Skeletal muscle tissue (tissue), 4 donors: Measurements from ENCODE around the gene SLC39A10. TPM values are rescaled to one million over a fixed set of nuclear protein-coding genes. Genes with fewer than 3 reads are reported as not detected.
A peak's percentile ranks its signal among the peaks of the same experiment; 100 is the strongest.

Source experiments
- H3K27ac ChIP-seq: one replicate; pipeline ENCODE4 v1.7.0; 2013; ENCODE audit warnings: mild to moderate bottlenecking, low read depth, low read length, inconsistent platforms
- H3K27me3 ChIP-seq, 3 donors: one replicate each; pipeline ENCODE4 v1.7.0; 2013; ENCODE audit warnings: low read length in 3 of 3; ENCODE audit not compliant: control insufficient read depth in 3 of 3, insufficient read depth in 3 of 3
- H3K36me3 ChIP-seq, 3 donors: one replicate each; pipeline ENCODE4 v1.7.0; 2013; ENCODE audit warnings: low read length in 3 of 3; ENCODE audit not compliant: control insufficient read depth in 3 of 3, insufficient read depth in 3 of 3
- H3K4me1 ChIP-seq, 3 donors: one replicate each; pipeline ENCODE4 v1.7.0; 2013; ENCODE audit warnings: low read length in 3 of 3, mild to moderate bottlenecking in 3 of 3; ENCODE audit not compliant: control insufficient read depth in 3 of 3, insufficient read depth in 3 of 3
- H3K4me3 ChIP-seq, 3 donors: one replicate each; pipeline ENCODE4 v1.7.0; 2013; ENCODE audit warnings: low read length in 3 of 3
- H3K9ac ChIP-seq, 3 donors: one replicate each; pipeline ENCODE4 v1.7.0; 2013; ENCODE audit warnings: low read length in 3 of 3, mild to moderate bottlenecking in 3 of 3, moderate library complexity in 2 of 3, low read depth in 1 of 3
- H3K9me3 ChIP-seq, 3 donors: one replicate each; pipeline ENCODE4 v1.7.0; 2013; ENCODE audit warnings: low read length in 3 of 3; ENCODE audit not compliant: control insufficient read depth in 3 of 3
- total RNA-seq: library from RNA; depleted of rRNA; stranded (reverse); fragments of >200 nt; gene quantifications from one replicate; pipeline ENCODE4 v1.2.3, GENCODE V29; 2014
- donor health status: Osteomylitis.

The SLC39A10 gene, protein sequence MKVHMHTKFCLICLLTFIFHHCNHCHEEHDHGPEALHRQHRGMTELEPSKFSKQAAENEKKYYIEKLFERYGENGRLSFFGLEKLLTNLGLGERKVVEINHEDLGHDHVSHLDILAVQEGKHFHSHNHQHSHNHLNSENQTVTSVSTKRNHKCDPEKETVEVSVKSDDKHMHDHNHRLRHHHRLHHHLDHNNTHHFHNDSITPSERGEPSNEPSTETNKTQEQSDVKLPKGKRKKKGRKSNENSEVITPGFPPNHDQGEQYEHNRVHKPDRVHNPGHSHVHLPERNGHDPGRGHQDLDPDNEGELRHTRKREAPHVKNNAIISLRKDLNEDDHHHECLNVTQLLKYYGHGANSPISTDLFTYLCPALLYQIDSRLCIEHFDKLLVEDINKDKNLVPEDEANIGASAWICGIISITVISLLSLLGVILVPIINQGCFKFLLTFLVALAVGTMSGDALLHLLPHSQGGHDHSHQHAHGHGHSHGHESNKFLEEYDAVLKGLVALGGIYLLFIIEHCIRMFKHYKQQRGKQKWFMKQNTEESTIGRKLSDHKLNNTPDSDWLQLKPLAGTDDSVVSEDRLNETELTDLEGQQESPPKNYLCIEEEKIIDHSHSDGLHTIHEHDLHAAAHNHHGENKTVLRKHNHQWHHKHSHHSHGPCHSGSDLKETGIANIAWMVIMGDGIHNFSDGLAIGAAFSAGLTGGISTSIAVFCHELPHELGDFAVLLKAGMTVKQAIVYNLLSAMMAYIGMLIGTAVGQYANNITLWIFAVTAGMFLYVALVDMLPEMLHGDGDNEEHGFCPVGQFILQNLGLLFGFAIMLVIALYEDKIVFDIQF
- total RNA-seq = 21.9 TPM

DNA sequence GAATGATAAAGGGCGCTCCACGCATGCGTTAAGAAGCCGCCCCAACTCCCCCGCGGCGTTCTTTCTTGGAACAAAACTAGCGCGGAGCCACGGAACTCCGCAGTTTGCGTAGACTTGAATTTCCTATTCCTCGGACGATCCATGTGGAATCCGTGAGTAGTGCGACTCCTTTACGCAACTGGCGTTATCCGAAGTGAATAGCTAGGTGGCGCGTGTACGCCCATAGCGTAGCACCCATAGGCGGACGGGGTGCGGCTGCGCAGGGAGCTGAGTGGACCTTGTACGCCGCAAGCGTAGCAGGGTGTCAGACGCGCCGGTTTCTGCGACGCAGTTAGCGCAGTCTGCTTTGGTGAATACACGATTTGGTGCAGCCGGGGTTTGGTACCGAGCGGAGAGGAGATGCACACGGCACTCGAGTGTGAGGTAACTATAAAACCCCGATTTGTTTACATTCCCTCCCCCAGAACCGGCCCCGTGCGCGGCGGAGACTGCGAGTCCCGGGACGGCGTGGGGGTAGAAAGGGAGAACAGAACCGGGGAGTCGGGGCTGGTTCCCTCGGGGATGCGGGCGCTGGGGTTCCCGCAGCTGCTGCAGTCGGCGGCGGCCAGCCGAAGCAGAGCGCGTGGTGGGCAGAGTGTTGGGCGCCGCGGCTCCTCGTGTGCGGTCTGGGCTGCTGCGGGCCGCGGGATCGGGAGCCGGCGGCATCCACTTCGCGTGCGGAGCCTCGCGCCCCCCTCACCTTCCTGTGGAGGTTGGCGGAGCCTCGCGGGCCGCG is at the start of gene SLC39A10:
SLC39A10 (plus strand) TSS at position 368 of the 775 bp plus-strand sequence. CDS start 22,817 bp downstream, outside the sequence.
- Histone ChIP-seq H3K27ac (peak within 1 kb of the TSS; percentile 94), H3K27me3 (no peaks in the 10 kb centered on the region), H3K4me1 (peaks cover 0 to 16% (median 16%) of the 10 kb centered on the region in 3 donors), H3K36me3 (no peaks in the 10 kb centered on the region), H3K9me3 (no peaks in the 10 kb centered on the region), H3K9ac (peak within 1 kb of the TSS; percentile 90 to 92 (median 92)), H3K4me3 (peak within 1 kb of the TSS; percentile 80 to 90 (median 86))

DNA sequence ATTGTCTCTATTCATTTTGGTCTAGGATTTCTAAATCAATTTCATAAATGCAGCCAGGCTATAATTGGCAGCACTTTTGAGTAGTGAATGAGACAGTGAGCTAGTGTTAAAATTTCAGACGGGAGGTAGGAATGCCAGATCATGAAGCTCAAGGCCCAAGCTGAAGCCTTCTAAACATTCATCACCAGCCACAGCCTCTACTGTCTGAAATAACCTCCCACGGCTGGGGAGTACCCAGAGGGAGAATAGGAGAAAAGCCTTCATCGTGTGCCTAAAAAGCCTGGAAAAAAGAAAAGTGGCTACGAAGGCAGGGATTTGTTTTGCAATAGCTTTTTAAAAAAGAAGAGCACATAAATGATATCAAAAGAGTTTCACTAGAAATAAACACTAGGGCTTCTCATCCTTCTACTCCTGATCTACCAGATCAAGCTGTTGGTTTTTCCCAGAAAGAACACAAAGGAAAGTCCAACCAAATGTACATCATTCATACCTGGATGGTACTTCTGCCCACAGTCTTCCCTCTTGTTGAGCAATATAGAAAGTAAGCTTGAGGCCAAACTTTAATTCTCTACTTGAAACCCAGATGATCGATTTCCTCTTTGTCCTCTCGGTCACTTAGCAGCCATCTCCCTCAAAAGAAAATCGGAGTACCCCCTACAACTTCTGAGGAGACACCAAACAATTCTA is 48.1 kb upstream of the SLC39A10 start:
- H3K27ac ChIP-seq = no peak overlapping the region
- H3K9me3 ChIP-seq = no peaks in the 10 kb centered on the region
- no peaks in the 10 kb centered on the region for H3K27me3 ChIP-seq

DNA sequence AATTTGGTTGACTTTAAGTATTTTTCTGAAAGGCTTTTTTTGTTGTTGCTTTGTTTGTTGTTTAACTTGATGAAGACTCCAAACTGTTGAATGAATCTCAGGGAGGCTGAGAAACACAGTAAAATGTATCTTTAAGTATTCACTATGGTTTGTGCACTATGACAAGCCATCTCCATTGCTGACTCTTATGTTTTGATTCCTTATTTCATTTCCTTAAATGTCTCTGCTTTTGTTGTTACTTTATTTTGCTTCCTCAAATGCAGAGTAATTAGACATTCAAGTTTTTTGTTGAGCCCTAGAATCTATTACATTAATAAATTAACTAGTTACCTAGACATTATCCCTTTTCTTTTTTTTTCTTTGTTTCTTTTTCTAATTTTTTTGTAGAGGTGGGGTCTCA is 46.3 kb upstream of the SLC39A10 start:
- peaks cover 0 to 5% (median 3%) of the 10 kb centered on the region in 3 donors for H3K4me1 ChIP-seq
- H3K27ac ChIP-seq = no peak overlapping the region
- H3K27me3 ChIP-seq = no peaks in the 10 kb centered on the region
- H3K9me3 ChIP-seq = no peaks in the 10 kb centered on the region
- H3K9ac ChIP-seq = no peak overlapping the region
- no peak overlapping the region for H3K4me3 ChIP-seq
- H3K36me3 ChIP-seq = no peaks in the 10 kb centered on the region

More for the DNA sequence above, 48.1 kb upstream of the SLC39A10 start:
- Histone ChIP-seq H3K36me3 (no peaks in the 10 kb centered on the region), H3K4me3 (no peak overlapping the region), H3K4me1 (peaks cover 0 to 5% (median 3%) of the 10 kb centered on the region in 3 donors), H3K9ac (no peak overlapping the region)

DNA sequence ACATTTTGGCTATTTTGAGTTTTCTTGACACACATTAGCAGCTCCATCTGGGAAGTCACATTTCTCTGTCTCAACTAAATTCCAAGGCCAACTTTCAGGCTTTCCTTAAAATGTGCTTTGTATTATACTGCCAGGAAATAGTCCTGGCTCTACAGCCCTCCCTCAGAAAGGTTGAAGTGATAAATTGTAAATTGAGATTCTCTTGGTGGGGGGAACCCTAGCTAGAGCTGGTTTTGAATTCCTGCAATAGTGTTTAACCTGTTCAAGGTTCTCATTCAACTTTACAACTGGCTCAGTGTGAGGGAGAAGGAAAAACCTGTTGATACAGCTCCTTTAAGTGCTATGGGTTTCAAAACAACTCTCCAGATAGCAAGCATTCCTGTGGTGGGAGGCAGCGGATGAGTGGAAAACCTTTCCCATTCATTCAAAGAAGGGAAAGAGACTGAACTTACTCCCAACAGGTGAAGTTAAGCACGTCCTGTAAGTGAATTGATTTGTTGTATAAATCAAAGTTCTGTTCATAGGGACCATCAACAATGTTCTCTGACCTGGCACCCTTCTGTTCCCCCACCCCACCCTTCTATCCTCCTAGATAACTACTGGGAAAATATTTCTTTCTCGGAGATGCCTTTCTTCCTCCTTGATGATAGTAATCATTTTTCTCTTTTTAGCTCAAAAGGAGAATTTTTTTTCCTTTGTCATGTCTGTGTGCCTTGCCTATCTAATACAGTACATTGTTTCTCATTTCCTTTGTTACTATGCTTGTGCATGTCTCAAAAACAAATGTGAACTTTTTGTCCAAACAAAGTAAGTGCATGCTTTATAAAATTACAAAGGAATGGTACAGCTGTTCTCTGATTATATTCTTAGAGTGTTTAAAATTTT is 44.2 kb upstream of the SLC39A10 start:
- H3K9ac ChIP-seq = no peak overlapping the region
- peak overlapping the region; percentile 29 for H3K27ac ChIP-seq
- no peaks in the 10 kb centered on the region for H3K9me3 ChIP-seq
- no peak overlapping the region for H3K4me3 ChIP-seq
- H3K36me3 ChIP-seq = no peaks in the 10 kb centered on the region
- H3K4me1 ChIP-seq = peaks cover 0 to 5% (median 3%) of the 10 kb centered on the region in 3 donors
- no peaks in the 10 kb centered on the region for H3K27me3 ChIP-seq

DNA sequence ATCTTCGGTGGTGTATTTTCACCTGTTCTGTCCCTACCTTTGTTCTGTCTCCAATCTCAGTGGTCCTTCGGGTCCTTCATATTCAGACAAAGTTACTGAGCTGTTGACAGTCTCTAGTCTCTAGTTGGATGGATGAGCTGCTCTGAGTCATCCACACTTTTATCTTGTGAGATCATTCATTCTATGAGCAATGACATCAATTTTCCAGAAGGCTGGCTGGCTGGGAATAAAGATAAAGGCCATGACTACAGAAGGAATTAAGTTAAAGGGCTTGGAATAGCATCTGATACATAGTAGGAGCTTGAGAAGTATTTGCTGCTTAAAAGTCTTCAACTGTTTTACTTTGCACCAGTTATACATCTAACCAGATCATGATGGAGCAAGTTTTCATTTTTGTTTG is 43.1 kb upstream of the SLC39A10 start:
- Histone ChIP-seq H3K27ac (peak overlapping the region; percentile 51), H3K27me3 (no peaks in the 10 kb centered on the region), H3K36me3 (no peaks in the 10 kb centered on the region), H3K9ac (peak overlapping the region in 1 of 3 donors; percentile 34), H3K4me3 (peak overlapping the region in 2 of 3 donors; percentile 11 to 37), H3K4me1 (peaks cover 0 to 5% (median 3%) of the 10 kb centered on the region in 3 donors), H3K9me3 (no peaks in the 10 kb centered on the region)

DNA sequence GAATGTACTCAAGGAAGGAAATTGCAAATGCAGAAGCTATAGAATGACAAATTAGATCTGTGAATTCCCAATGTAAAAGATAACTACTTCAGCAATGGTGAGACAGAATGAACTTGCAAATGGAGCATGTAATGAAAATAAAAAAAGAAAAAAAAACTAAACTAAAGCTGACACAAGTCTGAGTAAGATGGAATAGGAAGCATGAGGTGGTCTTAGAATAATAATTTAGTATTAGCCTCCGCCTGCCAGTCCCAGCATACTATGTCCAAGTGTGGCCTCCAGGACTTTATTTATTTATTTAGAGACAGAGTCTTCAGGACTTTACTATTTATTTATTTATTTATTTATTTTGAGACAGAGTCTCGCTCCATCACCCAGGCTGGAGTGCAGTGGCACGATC is 37.4 kb upstream of the SLC39A10 start:
- no peak overlapping the region for H3K27ac ChIP-seq
- no peaks in the 10 kb centered on the region for H3K4me1 ChIP-seq
- H3K9ac ChIP-seq = no peak overlapping the region
- no peaks in the 10 kb centered on the region for H3K27me3 ChIP-seq
- no peaks in the 10 kb centered on the region for H3K36me3 ChIP-seq
- no peaks in the 10 kb centered on the region for H3K9me3 ChIP-seq
- H3K4me3 ChIP-seq = no peak overlapping the region

DNA sequence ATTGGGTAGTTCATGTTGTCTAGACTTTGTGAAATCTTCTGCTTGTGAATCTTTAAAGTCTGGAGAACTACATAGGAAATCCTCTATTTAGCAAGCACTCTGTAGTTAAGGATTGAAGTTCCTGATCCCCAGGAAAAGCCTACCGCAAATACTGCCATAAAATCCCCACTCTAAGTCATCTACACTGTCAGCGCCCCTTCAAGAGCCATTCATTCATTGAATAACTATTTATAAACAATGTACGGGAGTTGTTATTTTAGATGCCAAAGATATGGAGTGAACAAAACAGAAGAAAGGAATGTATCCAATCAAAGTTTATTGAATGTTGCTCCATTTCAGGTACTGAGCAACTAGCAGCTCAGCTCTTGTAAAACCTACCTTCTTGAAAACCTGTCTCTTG is 36.5 kb upstream of the SLC39A10 start:
- Histone ChIP-seq H3K36me3 (no peaks in the 10 kb centered on the region), H3K9ac (no peak overlapping the region), H3K4me3 (no peak overlapping the region), H3K4me1 (no peaks in the 10 kb centered on the region), H3K27ac (no peak overlapping the region), H3K27me3 (no peaks in the 10 kb centered on the region), H3K9me3 (no peaks in the 10 kb centered on the region)

DNA sequence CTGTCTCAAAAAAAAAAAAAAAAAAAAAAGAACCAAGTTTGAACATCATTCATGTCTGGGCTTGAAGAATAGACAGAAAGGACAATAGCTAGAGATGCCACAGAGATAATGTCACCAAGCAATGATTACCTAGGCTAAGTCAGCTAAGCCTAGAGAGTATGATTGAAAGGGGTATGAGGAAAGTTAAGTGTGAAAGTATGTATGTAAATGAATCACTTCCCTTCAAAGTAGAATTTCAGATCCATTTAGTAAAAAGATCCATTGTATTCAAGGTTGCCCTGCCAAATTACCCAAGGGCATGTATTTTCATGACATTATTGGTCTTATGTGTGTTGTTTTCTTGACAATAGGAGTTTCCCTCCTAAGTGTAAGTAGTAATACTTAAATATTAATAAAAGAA is 34.1 kb upstream of the SLC39A10 start:
- Histone ChIP-seq H3K36me3 (no peaks in the 10 kb centered on the region), H3K9me3 (no peaks in the 10 kb centered on the region), H3K27ac (no peak overlapping the region), H3K27me3 (no peaks in the 10 kb centered on the region), H3K4me3 (no peak overlapping the region), H3K9ac (no peak overlapping the region), H3K4me1 (no peaks in the 10 kb centered on the region)
